ENCODE results near the gene TRAPPC3L. TPM values are rescaled to one million over a fixed set of nuclear protein-coding genes. Genes with fewer than 3 reads are reported as not detected.

Gene TRAPPC3L
- total RNA-seq, 1 donor from 2014 or later, result not detected

- Mint-ChIP-seq H3K27ac (ENCODE audit: unreplicated experiment) (peak overlapping the region; percentile 99), H3K27me3 (ENCODE audit: low read depth) (no peaks in the 10 kb centered on the region), H3K4me1 (ENCODE audit: low read depth) (peaks cover 35% of the 10 kb centered on the region), H3K36me3 (ENCODE audit: low read depth) (peaks cover 9% of the 10 kb centered on the region), H3K9me3 (ENCODE audit: low read depth) (peaks cover 15% of the 10 kb centered on the region), H3K4me3 (ENCODE audit: unreplicated experiment) (peak overlapping the region; percentile 87)
- no peak for DNase-seq (ENCODE audit: low spot score)
- TF ChIP-seq CTCF (IDR thresholded peaks at IDR 0.05), result no peak
Observed at GRCh38 chr6:116512111-116512559, 33.3 kb downstream of the TRAPPC3L start.

- Mint-ChIP-seq H3K9me3 (ENCODE audit: low read depth) (peaks cover 15% of the 10 kb centered on the region), H3K27ac (ENCODE audit: unreplicated experiment) (peak within 1 kb of the TSS; percentile 99), H3K27me3 (ENCODE audit: low read depth) (no peaks in the 10 kb centered on the region), H3K4me1 (ENCODE audit: low read depth) (peaks cover 35% of the 10 kb centered on the region), H3K36me3 (ENCODE audit: low read depth) (peaks cover 9% of the 10 kb centered on the region), H3K4me3 (ENCODE audit: unreplicated experiment) (peak within 1 kb of the TSS; percentile 87)
- DNase-seq (ENCODE audit: low spot score), result no peak
- TF ChIP-seq CTCF (IDR thresholded peaks at IDR 0.05), result peak; percentile 88
Observed at GRCh38 chr6:116511424-116512110, 33.9 kb downstream of the TRAPPC3L start, which contains the start of gene CALHM5. Gene CALHM5, plus strand, starts transcription at chr6:116511639. Its CDS starts 58 bp downstream, at chr6:116511697.

GRCh38 chr6:116508527-116508926, 37.0 kb downstream of the TRAPPC3L start:
- H3K36me3 Mint-ChIP-seq (ENCODE audit: low read depth), result peaks cover 4% of the 10 kb centered on the region
- no peak overlapping the region for H3K27ac Mint-ChIP-seq (ENCODE audit: unreplicated experiment)
- H3K4me3 Mint-ChIP-seq (ENCODE audit: unreplicated experiment), result no peak overlapping the region
- TF ChIP-seq CTCF (IDR thresholded peaks at IDR 0.05), result no peak
- H3K9me3 Mint-ChIP-seq (ENCODE audit: low read depth), result peaks cover 26% of the 10 kb centered on the region
- peaks cover 22% of the 10 kb centered on the region for H3K4me1 Mint-ChIP-seq (ENCODE audit: low read depth)
- DNase-seq (ENCODE audit: low spot score), result no peak
- no peaks in the 10 kb centered on the region for H3K27me3 Mint-ChIP-seq (ENCODE audit: low read depth)

GRCh38 chr6:116507324-116507723, 38.2 kb downstream of the TRAPPC3L start:
- DNase-seq (ENCODE audit: low spot score), result no peak
- Mint-ChIP-seq H3K27me3 (ENCODE audit: low read depth) (no peaks in the 10 kb centered on the region), H3K36me3 (ENCODE audit: low read depth) (peaks cover 11% of the 10 kb centered on the region), H3K4me3 (ENCODE audit: unreplicated experiment) (no peak overlapping the region), H3K9me3 (ENCODE audit: low read depth) (peaks cover 31% of the 10 kb centered on the region), H3K4me1 (ENCODE audit: low read depth) (peaks cover 11% of the 10 kb centered on the region), H3K27ac (ENCODE audit: unreplicated experiment) (no peak overlapping the region)
- TF ChIP-seq CTCF (IDR thresholded peaks at IDR 0.05), result no peak

GRCh38 chr6:116500969-116501433, 44.5 kb downstream of the TRAPPC3L start:
- peaks cover 12% of the 10 kb centered on the region for H3K36me3 Mint-ChIP-seq (ENCODE audit: low read depth)
- TF ChIP-seq CTCF (IDR thresholded peaks at IDR 0.05), result no peak
- no peak for DNase-seq (ENCODE audit: low spot score)
- no peak overlapping the region for H3K27ac Mint-ChIP-seq (ENCODE audit: unreplicated experiment)
- peaks cover 4% of the 10 kb centered on the region for H3K4me1 Mint-ChIP-seq (ENCODE audit: low read depth)
- no peak overlapping the region for H3K4me3 Mint-ChIP-seq (ENCODE audit: unreplicated experiment)
- H3K9me3 Mint-ChIP-seq (ENCODE audit: low read depth), result peaks cover 19% of the 10 kb centered on the region
- H3K27me3 Mint-ChIP-seq (ENCODE audit: low read depth), result peaks cover 2% of the 10 kb centered on the region

Measured in chondrocyte (in vitro differentiated cells).